Lung (tissue), 12 donors: Measurements from ENCODE around the gene GRK3. TPM values are rescaled to one million over a fixed set of nuclear protein-coding genes. Genes with fewer than 3 reads are reported as not detected.
"Not testable (repeated sequence)": the region's sequence is repeated elsewhere in the genome, so short reads cannot be mapped to it uniquely, and the experiment has no call there.

ENCODE experiments used
- ATAC-seq: fragments of 200-7000 bp; cut with Tn5 transposase; one replicate; pipeline ENCODE4 v1.9.1; 2020; ENCODE audit warnings: moderate number of reproducible peaks; ENCODE audit not compliant: insufficient read depth, low FRiP score
- DNase-seq, 3 donors: peaks; one replicate each; pipeline ENCODE4 v3.0.0-alpha.2; 2013 to 2017
- H3K27ac ChIP-seq, 2 donors: one replicate each; pipeline ENCODE4 v1.5.1; 2013; ENCODE audit warnings: mild to moderate bottlenecking in 2 of 2, moderate library complexity in 2 of 2, control low read depth in 1 of 2, inconsistent platforms in 1 of 2, low read depth in 1 of 2, low read length in 1 of 2
- H3K27me3 ChIP-seq, 3 donors: one replicate each; pipeline ENCODE4 v1.5.1; 2013; ENCODE audit warnings: low read length in 2 of 3; ENCODE audit not compliant: control insufficient read depth in 3 of 3, insufficient read depth in 3 of 3
- H3K36me3 ChIP-seq, 4 donors: one replicate each; pipeline ENCODE4 v1.5.1; 2013; ENCODE audit warnings: low read length in 4 of 4, mild to moderate bottlenecking in 1 of 4, moderate library complexity in 1 of 4; ENCODE audit not compliant: control insufficient read depth in 4 of 4, insufficient read depth in 4 of 4
- H3K4me1 ChIP-seq, 5 donors: one replicate each; pipeline ENCODE4 v1.5.1; 2013; ENCODE audit warnings: low read length in 5 of 5, mild to moderate bottlenecking in 2 of 5, moderate library complexity in 1 of 5; ENCODE audit not compliant: control insufficient read depth in 5 of 5, insufficient read depth in 5 of 5
- H3K4me3 ChIP-seq: one replicate; pipeline ENCODE4 v1.5.1; 2013; ENCODE audit warnings: mild to moderate bottlenecking, control low read depth, moderate library complexity
- H3K9ac ChIP-seq, 2 donors: one replicate each; pipeline ENCODE4 v1.5.1; 2013; ENCODE audit warnings: low read length in 2 of 2, control low read depth in 1 of 2; ENCODE audit not compliant: insufficient read depth in 1 of 2
- H3K9me3 ChIP-seq, 4 donors: one replicate each; pipeline ENCODE4 v1.5.1; 2013; ENCODE audit warnings: low read length in 3 of 4, mild to moderate bottlenecking in 1 of 4, moderate library complexity in 1 of 4; ENCODE audit not compliant: control insufficient read depth in 4 of 4, insufficient read depth in 3 of 4
- WGBS, 2 donors: extraction: QIAGEN DNeasy Blood & Tissue Kit; methylation state at CpG; one replicate each; pipeline ENCODE4 v1.1.7; 2013; 5-methylcytosine and 5-hydroxymethylcytosine counted together
- polyA plus RNA-seq, 2 donors: library from polyadenylated mRNA; stranded (reverse); fragments of 200-250 nt; gene quantifications; one replicate each; pipeline ENCODE4 v1.2.1, GENCODE V29; 2013
- total RNA-seq, 2 donors: library from RNA; depleted of rRNA in 1 of 2; stranded (reverse); fragments of >200 nt in 1 of 2; gene quantifications; one replicate each; pipeline ENCODE4 v1.2.1, GENCODE V29; 2014 to 2021
- TF ChIP-seq, protein P1 (sequence below): IDR thresholded peaks from 2 replicates; pipeline ENCODE4 v1.5.1; 2012; ENCODE audit warnings: mild to moderate bottlenecking; ENCODE audit errors: control extremely low read depth, extremely low read depth
- donor health status: control.
- donor health status: control.
- donor health status: Bipolar disorder and iron deficiency.
- donor health status: healthy.
- donor health status: DM: yes; HTN: yes; CAD: no.

Gene GRK3
- total and polyA plus RNA-seq, 4 donors = 5.0 to 27.3 (median 18.0) TPM

DNA sequence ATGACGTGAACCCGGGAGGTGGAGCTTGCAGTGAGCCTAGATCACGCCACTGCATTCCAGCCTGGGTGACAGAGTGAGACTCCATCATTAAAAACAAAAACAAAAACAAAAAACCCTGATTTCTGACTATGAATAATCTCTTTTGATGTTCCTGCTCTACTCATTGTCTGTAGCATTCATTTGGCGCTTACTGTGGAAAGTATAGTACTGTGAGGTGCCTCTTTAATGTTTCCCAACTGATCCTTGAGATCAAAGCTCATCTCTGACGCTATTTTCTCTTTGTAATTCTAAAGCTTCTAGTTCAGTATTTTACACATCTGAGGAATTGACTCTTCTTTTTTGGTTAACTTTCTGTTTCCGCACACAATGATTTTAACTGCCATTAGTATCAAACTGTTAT lies 60.0 kb downstream of the GRK3 start:
- ATAC-seq (no peak), DNase-seq (no peak)
- H3K27me3 ChIP-seq = no peaks in the 10 kb centered on the region
- H3K27ac ChIP-seq = no peak overlapping the region
- TF ChIP-seq, protein P1, sequence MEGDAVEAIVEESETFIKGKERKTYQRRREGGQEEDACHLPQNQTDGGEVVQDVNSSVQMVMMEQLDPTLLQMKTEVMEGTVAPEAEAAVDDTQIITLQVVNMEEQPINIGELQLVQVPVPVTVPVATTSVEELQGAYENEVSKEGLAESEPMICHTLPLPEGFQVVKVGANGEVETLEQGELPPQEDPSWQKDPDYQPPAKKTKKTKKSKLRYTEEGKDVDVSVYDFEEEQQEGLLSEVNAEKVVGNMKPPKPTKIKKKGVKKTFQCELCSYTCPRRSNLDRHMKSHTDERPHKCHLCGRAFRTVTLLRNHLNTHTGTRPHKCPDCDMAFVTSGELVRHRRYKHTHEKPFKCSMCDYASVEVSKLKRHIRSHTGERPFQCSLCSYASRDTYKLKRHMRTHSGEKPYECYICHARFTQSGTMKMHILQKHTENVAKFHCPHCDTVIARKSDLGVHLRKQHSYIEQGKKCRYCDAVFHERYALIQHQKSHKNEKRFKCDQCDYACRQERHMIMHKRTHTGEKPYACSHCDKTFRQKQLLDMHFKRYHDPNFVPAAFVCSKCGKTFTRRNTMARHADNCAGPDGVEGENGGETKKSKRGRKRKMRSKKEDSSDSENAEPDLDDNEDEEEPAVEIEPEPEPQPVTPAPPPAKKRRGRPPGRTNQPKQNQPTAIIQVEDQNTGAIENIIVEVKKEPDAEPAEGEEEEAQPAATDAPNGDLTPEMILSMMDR = no peak
- no peak overlapping the region for H3K9ac ChIP-seq
- WGBS, 2 donors = 90 to 98% methylated on average over 6 of the region's 6 CpGs
- no peak overlapping the region for H3K4me3 ChIP-seq
- H3K36me3 ChIP-seq = peaks cover 0 to 4% (median 2%) of the 10 kb centered on the region in 4 donors
- no peaks in the 10 kb centered on the region for H3K9me3 ChIP-seq
- H3K4me1 ChIP-seq = peaks cover 0 to 10% (median 6%) of the 10 kb centered on the region in 5 donors

DNA sequence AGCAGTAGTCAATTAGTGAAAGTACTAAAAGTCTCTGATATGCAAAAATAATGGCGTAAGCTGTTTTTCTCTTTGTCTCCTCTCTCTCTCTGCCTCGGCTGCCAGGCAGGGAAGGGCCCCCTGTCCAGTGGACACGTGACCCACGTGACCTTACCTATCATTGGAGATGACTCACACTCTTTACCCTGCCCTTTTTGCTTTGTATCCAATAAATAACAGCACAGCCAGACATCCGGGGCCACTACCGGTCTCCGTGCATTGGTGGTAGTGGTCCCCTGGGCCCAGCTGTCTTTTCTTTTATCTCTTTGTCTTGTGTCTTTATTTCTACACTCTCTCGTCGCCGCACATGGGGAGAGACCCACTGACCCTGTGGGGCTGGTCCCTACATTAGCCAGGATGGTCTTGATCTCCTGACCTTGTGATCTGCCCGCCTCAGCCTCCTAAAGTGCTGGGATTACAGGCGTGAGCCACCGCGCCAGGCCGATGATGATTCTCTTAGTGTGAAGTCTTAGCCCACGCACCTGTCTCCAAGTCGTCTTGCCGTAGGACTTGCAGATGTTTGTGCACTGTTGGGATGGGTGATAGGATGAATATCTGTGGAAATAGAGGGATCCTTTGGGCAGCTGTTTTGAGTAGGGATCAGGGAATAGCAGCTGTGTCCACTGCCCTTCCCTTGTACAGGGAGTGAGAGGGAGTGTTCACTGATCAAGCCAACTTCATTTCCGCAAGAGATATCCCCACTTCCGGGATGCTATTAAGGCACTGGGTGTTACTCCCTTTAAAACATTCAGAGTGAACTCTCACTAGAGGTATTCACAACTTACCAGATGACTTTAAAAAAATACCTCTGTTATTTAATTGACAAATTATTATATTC lies 61.5 kb downstream of the GRK3 start:
- H3K27ac ChIP-seq, H3K4me3 ChIP-seq, H3K9me3 ChIP-seq, H3K9ac ChIP-seq, DNase-seq, H3K27me3 ChIP-seq, ATAC-seq, H3K36me3 ChIP-seq: not testable (repeated sequence)
- 89 to 94% methylated on average over 20 of the region's 20 CpGs for WGBS, 2 donors
- peaks cover 0 to 10% (median 6%) of the 10 kb centered on the region in 5 donors for H3K4me1 ChIP-seq

DNA sequence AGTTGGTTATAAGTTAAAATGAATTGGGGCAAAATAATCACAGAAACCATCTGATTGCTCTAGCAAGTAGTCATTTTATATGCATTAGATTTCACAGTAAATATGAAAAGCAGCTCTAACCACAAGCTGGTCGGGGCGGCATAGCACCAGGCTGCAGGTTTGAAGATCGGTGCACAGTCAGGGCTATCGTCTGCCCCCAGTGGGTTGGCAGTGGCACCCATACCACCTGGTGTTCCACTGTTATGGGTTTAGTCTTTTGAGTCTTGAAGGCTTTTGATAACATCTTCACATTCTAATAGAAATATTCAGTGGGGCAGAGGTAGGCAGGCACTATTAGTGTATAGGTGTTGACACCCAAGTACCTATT lies 62.1 kb downstream of the GRK3 start:
- H3K9me3 ChIP-seq = no peaks in the 10 kb centered on the region
- peaks cover 0 to 10% (median 6%) of the 10 kb centered on the region in 5 donors for H3K4me1 ChIP-seq
- no peak overlapping the region for H3K9ac ChIP-seq
- 90 to 92% methylated on average over 4 of the region's 4 CpGs for WGBS, 2 donors
- no peak for ATAC-seq
- no peak overlapping the region for H3K27ac ChIP-seq
- H3K27me3 ChIP-seq = no peaks in the 10 kb centered on the region
- H3K36me3 ChIP-seq = peaks cover 0 to 4% (median 2%) of the 10 kb centered on the region in 4 donors
- TF ChIP-seq, protein P1 = no peak
- DNase-seq = no peak
- H3K4me3 ChIP-seq = no peak overlapping the region

DNA sequence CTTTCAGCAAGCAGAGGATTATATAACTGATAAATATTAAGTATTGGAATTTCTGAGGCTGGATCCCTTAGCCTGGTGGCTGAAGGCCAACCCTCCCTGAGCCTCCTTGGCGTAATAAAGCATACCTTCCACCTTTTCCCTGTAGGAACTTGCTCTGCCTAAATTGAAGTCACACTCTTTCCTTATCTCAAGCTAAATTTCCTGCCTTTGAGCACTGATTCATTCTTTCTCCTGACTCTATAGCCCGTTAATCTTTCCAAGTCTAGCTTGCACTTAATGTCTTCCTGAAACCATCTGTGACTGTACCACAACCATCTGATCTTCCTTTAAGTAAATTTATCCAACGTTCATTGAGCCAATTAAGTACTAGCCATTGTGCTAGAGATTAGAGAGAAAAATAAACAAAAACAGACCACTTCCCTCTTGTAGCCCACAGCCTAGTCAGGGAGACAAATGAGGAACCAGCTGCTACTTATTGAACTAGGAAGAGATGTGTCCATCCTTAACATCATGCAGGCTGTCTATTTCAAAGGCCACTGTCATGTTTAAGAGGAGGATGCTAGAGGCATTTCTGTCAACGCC lies 62.9 kb downstream of the GRK3 start:
- H3K4me3 ChIP-seq = no peak overlapping the region
- H3K27ac ChIP-seq = no peak overlapping the region
- H3K4me1 ChIP-seq = peaks cover 0 to 10% (median 6%) of the 10 kb centered on the region in 5 donors
- H3K27me3 ChIP-seq = no peaks in the 10 kb centered on the region
- no peak for ATAC-seq
- TF ChIP-seq, protein P1 = no peak
- peaks cover 0 to 4% (median 2%) of the 10 kb centered on the region in 4 donors for H3K36me3 ChIP-seq
- WGBS, 2 donors = 23 to 30% methylated on average over 4 of the region's 4 CpGs
- no peak overlapping the region for H3K9ac ChIP-seq
- peak in 1 of 3 donors; percentile 25 for DNase-seq
- H3K9me3 ChIP-seq = no peaks in the 10 kb centered on the region
